ENCODE data around the gene PRPF31.

GRCh38 chr19:54151362-54152035, 35.9 kb downstream of the PRPF31 start:
- TF ChIP-seq CTCF (optimal IDR thresholded peaks at IDR 0.05 in 1 of 3, IDR thresholded peaks at IDR 0.05 in 1 of 3, conservative IDR thresholded peaks at IDR 0.05 in 1 of 3; ENCODE audit: extremely low read depth in 1 of 3, insufficient read depth in 2 of 3, low read length in 3 of 3): no peak
- TF ChIP-seq EZH2 (IDR thresholded peaks at IDR 0.05; ENCODE audit: low read length): no peak

Measured in keratinocyte (primary cell).